Lower leg skin (tissue), 3 donors: ENCODE measurements around the gene LRRC46.

Experiments used
- CTCF ChIP-seq, 3 donors: fragments of 450-650 bp; IDR thresholded peaks; one replicate each; pipeline ENCODE4 v1.5.1; 2016; ENCODE audit warnings: antibody characterized with exemption in 3 of 3, mild to moderate bottlenecking in 3 of 3, moderate library complexity in 2 of 3
- POLR2A ChIP-seq, 2 donors: fragments of 450-650 bp; IDR thresholded peaks; one replicate each; pipeline ENCODE4 v1.6.1; 2016 to 2017; ENCODE audit warnings: antibody characterized with exemption in 2 of 2, mild to moderate bottlenecking in 1 of 2, moderate library complexity in 1 of 2

- no peak for TF ChIP-seq CTCF (IDR thresholded peaks at IDR 0.05)
- no peak for TF ChIP-seq POLR2A (IDR thresholded peaks at IDR 0.05)
Measured at GRCh38 chr17:47843391-47843730, 11.9 kb downstream of the LRRC46 start.
